IMR-90 (cell line): ENCODE results near the gene RFPL4A. TPM values are rescaled to one million over a fixed set of nuclear protein-coding genes. Genes with fewer than 3 reads are reported as not detected.

Experiments used
- ATAC-seq: fragments of 200-7000 bp; cut with Tn5 transposase; 2 replicates; pipeline ENCODE4 v1.9.1; 2020; ENCODE audit warnings: low read depth, mild to moderate bottlenecking, moderate library complexity
- BruUV-seq: library from RNA; stranded (reverse); fragments of 400-500 nt; replicated peaks from 2 replicates; lab custom pipeline; 2021; lab: Mats Ljungman, UMichigan
- CTCF ChIA-PET: fragments of 300-600 bp; formaldehyde crosslinking; extraction: SDS; loops from one replicate; lab custom pipeline; 2021; ENCODE audit warnings: antibody characterized with exemption; lab: Yijun Ruan, JAX
- POLR2A ChIA-PET: fragments of 300-600 bp; sonication (Branson Sonifier 250); formaldehyde crosslinking; loops from one replicate; lab custom pipeline; 2022; ENCODE audit warnings: antibody characterized with exemption; ENCODE audit not compliant: unreplicated experiment; lab: Charles Lee
- DNase-seq: peaks from one replicate; pipeline ENCODE4 v3.0.0; 2013
- H2AFZ ChIP-seq: replicated peaks from 2 replicates; pipeline ENCODE3; 2013; ENCODE audit warnings: low read length, mild to moderate bottlenecking; ENCODE audit not compliant: poor library complexity
- H2AK5ac ChIP-seq: 2 replicates; pipeline ENCODE4 v1.6.1; 2013; ENCODE audit warnings: low read depth, low read length, inconsistent platforms
- H2AK9ac ChIP-seq: replicated peaks from 2 replicates; pipeline ENCODE3; 2013; ENCODE audit warnings: mild to moderate bottlenecking, low read depth, low read length, moderate library complexity; ENCODE audit not compliant: poor library complexity
- H2BK120ac ChIP-seq: 2 replicates; pipeline ENCODE4 v1.6.1; 2013; ENCODE audit warnings: low read depth, low read length, inconsistent platforms
- H2BK15ac ChIP-seq: 3 replicates; pipeline ENCODE4 v1.6.1; 2013; ENCODE audit warnings: low read depth, low read length, inconsistent platforms
- H2BK20ac ChIP-seq: 2 replicates; pipeline ENCODE4 v1.6.1; 2013; ENCODE audit warnings: low read depth, mild to moderate bottlenecking, inconsistent platforms, low read length, moderate library complexity
- H2BK5ac ChIP-seq: 2 replicates; pipeline ENCODE4 v1.6.1; 2013; ENCODE audit warnings: mild to moderate bottlenecking, low read depth, low read length, inconsistent platforms; ENCODE audit not compliant: poor library complexity, severe bottlenecking
- H3K14ac ChIP-seq: replicated peaks from 2 replicates; pipeline ENCODE4 v1.6.1; 2013; ENCODE audit warnings: low read depth, low read length, inconsistent platforms
- H3K18ac ChIP-seq: 2 replicates; pipeline ENCODE4 v1.6.1; 2013; ENCODE audit warnings: low read depth, low read length, control low read depth
- H3K23ac ChIP-seq: 2 replicates; pipeline ENCODE4 v1.6.1; 2013; ENCODE audit warnings: low read depth, low read length, inconsistent platforms
- H3K27ac ChIP-seq: 2 replicates; pipeline ENCODE4 v1.5.1; 2013; ENCODE audit warnings: mild to moderate bottlenecking, control low read depth, low read length; ENCODE audit not compliant: insufficient read depth
- H3K27me3 ChIP-seq: 2 replicates; pipeline ENCODE4 v1.6.1; 2013; ENCODE audit warnings: low read length; ENCODE audit not compliant: control insufficient read depth, insufficient read depth
- H3K36me3 ChIP-seq: 2 replicates; pipeline ENCODE4 v1.6.1; 2013; ENCODE audit warnings: low read length, mixed read lengths; ENCODE audit not compliant: control insufficient read depth, insufficient read depth
- H3K4ac ChIP-seq: 2 replicates; pipeline ENCODE4 v1.6.1; 2013; ENCODE audit warnings: low read depth, low read length, inconsistent platforms
- H3K4me1 ChIP-seq: 2 replicates; pipeline ENCODE4 v1.6.1; 2013; ENCODE audit warnings: low read length, mixed read lengths; ENCODE audit not compliant: control insufficient read depth, insufficient read depth
- H3K4me2 ChIP-seq: 2 replicates; pipeline ENCODE4 v1.6.1; 2013; ENCODE audit warnings: low read depth, mild to moderate bottlenecking, control low read depth, low read length, moderate library complexity
- H3K4me3 ChIP-seq: 2 replicates; pipeline ENCODE4 v1.5.1; 2013; ENCODE audit warnings: low read depth, mild to moderate bottlenecking, control low read depth, low read length, moderate library complexity; ENCODE audit not compliant: insufficient read depth
- H3K56ac ChIP-seq: 2 replicates; pipeline ENCODE4 v1.6.1; 2013; ENCODE audit warnings: low read length, inconsistent platforms; ENCODE audit not compliant: insufficient read depth; ENCODE audit errors: extremely low read depth
- H3K79me1 ChIP-seq, 2 experiments: 2 replicates each; pipeline ENCODE4 v1.6.1; 2013; ENCODE audit warnings: low read length in 2 of 2, inconsistent platforms in 1 of 2, low read depth in 1 of 2
- H3K9ac ChIP-seq: 2 replicates; pipeline ENCODE4 v1.6.1; 2013; ENCODE audit warnings: low read depth, low read length, control low read depth
- H3K9me1 ChIP-seq: 2 replicates; pipeline ENCODE4 v1.6.1; 2013; ENCODE audit warnings: low read length, inconsistent platforms; ENCODE audit not compliant: insufficient read depth
- H3K9me3 ChIP-seq: 2 replicates; pipeline ENCODE4 v1.6.1; 2013; ENCODE audit warnings: low read length; ENCODE audit not compliant: control insufficient read depth, insufficient read depth
- H4K20me1 ChIP-seq: 2 replicates; pipeline ENCODE4 v1.6.1; 2013; ENCODE audit warnings: low read length, inconsistent platforms; ENCODE audit not compliant: insufficient read depth
- H4K5ac ChIP-seq: 2 replicates; pipeline ENCODE4 v1.6.1; 2013; ENCODE audit warnings: mild to moderate bottlenecking, low read depth, low read length, control low read depth
- H4K8ac ChIP-seq, 2 experiments: 2 replicates each; pipeline ENCODE4 v1.6.1; 2013; ENCODE audit warnings: low read depth in 2 of 2, low read length in 2 of 2, control low read depth in 1 of 2, inconsistent platforms in 1 of 2
- H4K91ac ChIP-seq: 2 replicates; pipeline ENCODE4 v1.6.1; 2013; ENCODE audit warnings: low read depth, low read length, inconsistent platforms; ENCODE audit not compliant: insufficient read depth
- CEBPB ChIP-seq: IDR thresholded peaks from 2 replicates; pipeline ENCODE4 v1.6.1; 2012; ENCODE audit warnings: low read depth, low read length, improper control_type of control experiment
- CHD1 ChIP-seq: IDR thresholded peaks from 2 replicates; pipeline ENCODE4 v1.6.1; 2012; ENCODE audit warnings: low read depth, low read length, improper control_type of control experiment
- ELK1 ChIP-seq: fragments of 150-350 bp; IDR thresholded peaks from 2 replicates; pipeline ENCODE4 v1.6.1; 2016; ENCODE audit warnings: low read depth, mild to moderate bottlenecking, low read length, moderate library complexity, borderline replicate concordance
- FOS ChIP-seq: fragments of 150-350 bp; IDR thresholded peaks from 2 replicates; pipeline ENCODE4 v1.6.1; 2016; ENCODE audit warnings: low read depth, low read length
- POLR2A ChIP-seq: IDR thresholded peaks from 2 replicates; pipeline ENCODE4 v1.6.1; 2012; ENCODE audit warnings: mild to moderate bottlenecking, low read depth, low read length
- SMC3 ChIP-seq: fragments of 150-350 bp; IDR thresholded peaks from 2 replicates; pipeline ENCODE4 v1.6.1; 2016; ENCODE audit warnings: low read depth, mild to moderate bottlenecking, antibody characterized with exemption, low read length, moderate library complexity
- WGBS, 2 experiments: methylation state at CpG; one replicate each; pipeline versions ENCODE4 v1.1.5 to v1.1.7; 2013; ENCODE audit warnings: missing lambda C conversion rate in 2 of 2; ENCODE audit not compliant: insufficient read length in 1 of 2; ENCODE audit errors: extremely low coverage in 2 of 2; 5-methylcytosine and 5-hydroxymethylcytosine counted together
- dilution Hi-C: fragments of 300-500 bp; cut with HindIII; formaldehyde crosslinking; loops from one replicate; pipeline ENCODE4 v1.14.3; 2018; ENCODE audit warnings: low sequenced_read_pairs; ENCODE audit not compliant: unreplicated experiment
- in situ Hi-C: fragments of 300-500 bp; cut with MboI; formaldehyde crosslinking; loops from 3 replicates; pipeline ENCODE4 v1.14.3; 2019; ENCODE audit warnings: low sequenced_read_pairs, inconsistent platforms, mixed read lengths
- intact Hi-C: fragments of 100-400 bp; cut with micrococcal nuclease; formaldehyde crosslinking; loops from 2 replicates; pipeline ENCODE4 v1.10.0; 2022
- polyA plus RNA-seq, 3 experiments: library from polyadenylated mRNA; depleted of rRNA; stranded (reverse); fragments of >200 nt; gene quantifications; 2 replicates each; pipeline ENCODE4 v1.2.3, GENCODE V29; 2012; ENCODE audit warnings: low replicate concordance in 1 of 3
- total RNA-seq: library from RNA; depleted of rRNA; stranded (reverse); fragments of >200 nt; gene quantifications from 2 replicates; pipeline ENCODE4 v1.2.3, GENCODE V29; 2012; rRNA removed

The RFPL4A gene
- total and polyA plus RNA-seq, 2 of the 4 experiments (the other 2 are of a cell fraction) = 0.07 TPM; not detected in 1

- CTCF ChIA-PET = no interaction called here
- no peak for ATAC-seq
- TF ChIP-seq SMC3 (no peak), POLR2A (no peak), ELK1 (no peak), CEBPB (no peak), FOS (no peak), CHD1 (no peak)
These were observed 53.6 kb downstream of the RFPL4A start for GRCh38 chr19:55812449-55812848.

More at GRCh38 chr19:55812449-55812848, 53.6 kb downstream of the RFPL4A start:
- Histone ChIP-seq H3K27ac (no peak overlapping the region), H4K8ac (no peak overlapping the region), H2AK5ac (no peak overlapping the region), H2AFZ (no peak overlapping the region), H3K14ac (no peak overlapping the region), H2BK20ac (no peak overlapping the region), H3K27me3 (no peaks in the 10 kb centered on the region), H2BK15ac (no peak overlapping the region), H3K9ac (no peak overlapping the region), H3K9me3 (peaks cover 16% of the 10 kb centered on the region), H3K79me1 (no peaks in the 10 kb centered on the region), H2AK9ac (no peak overlapping the region), H4K91ac (no peak overlapping the region), H3K4ac (no peak overlapping the region), H3K18ac (no peak overlapping the region), H3K4me1 (no peaks in the 10 kb centered on the region), H3K56ac (no peak overlapping the region), H3K23ac (no peak overlapping the region), H3K36me3 (no peaks in the 10 kb centered on the region), H2BK120ac (no peak overlapping the region), H3K4me2 (no peak overlapping the region), H2BK5ac (no peak overlapping the region), H3K9me1 (no peaks in the 10 kb centered on the region), H4K20me1 (no peaks in the 10 kb centered on the region), H3K4me3 (no peak overlapping the region), H4K5ac (no peak overlapping the region)
- dilution Hi-C loops = no loop called here
- DNase-seq = no peak
- in situ Hi-C loops = no loop called here
- POLR2A ChIA-PET = no interaction called here
- intact Hi-C loops = no loop called here
- BruUV-seq = no TSS peak
- WGBS, 2 experiments = 20% methylated on average over 1 of the region's 7 CpGs; no CpG with 5 or more reads in 1 of the 2 experiments

Other genes with a start within 250 kb of the RFPL4A start
- gene SBK2, start 222.0 kb upstream of the RFPL4A start, total RNA-seq = not detected in 2 replicates
- gene SBK2, start 222.0 kb upstream of the RFPL4A start, polyA plus RNA-seq (2012; rRNA removed) = 0.30 and 0.48 TPM in 2 replicates
- gene SBK3, start 213.6 kb upstream of the RFPL4A start, total RNA-seq = 0.18 TPM in 1 of 2 replicates, not detected in the other
- gene SBK3, start 213.6 kb upstream of the RFPL4A start, polyA plus RNA-seq (2012; rRNA removed) = 0.05 and 0.16 TPM in 2 replicates
- 0.54 and 0.83 TPM in 2 replicates for gene ZNF579, start 178.2 kb upstream of the RFPL4A start, total RNA-seq
- 9.0 and 10.7 TPM in 2 replicates for gene ZNF579, start 178.2 kb upstream of the RFPL4A start, polyA plus RNA-seq (2012; rRNA removed)
- 0.83 and 1.3 TPM in 2 replicates for gene FIZ1, start 159.6 kb upstream of the RFPL4A start, total RNA-seq
- gene FIZ1, start 159.6 kb upstream of the RFPL4A start, polyA plus RNA-seq (2012; rRNA removed) = 5.5 and 5.9 TPM in 2 replicates
- gene ZNF524, start 158.8 kb upstream of the RFPL4A start, total RNA-seq = 2.3 and 2.8 TPM in 2 replicates
- gene ZNF524, start 158.8 kb upstream of the RFPL4A start, polyA plus RNA-seq (2012; rRNA removed) = 6.6 and 8.0 TPM in 2 replicates
- under 0.01 TPM in 2 replicates for gene ZNF865, start 153.4 kb upstream of the RFPL4A start, total RNA-seq
- 4.6 and 6.3 TPM in 2 replicates for gene ZNF865, start 153.4 kb upstream of the RFPL4A start, polyA plus RNA-seq (2012; rRNA removed)
- gene ZNF784, start 134.5 kb upstream of the RFPL4A start, total RNA-seq = 2.5 TPM in 2 replicates
- gene ZNF784, start 134.5 kb upstream of the RFPL4A start, polyA plus RNA-seq (2012; rRNA removed) = 3.7 and 4.1 TPM in 2 replicates
- 1.4 and 1.7 TPM in 2 replicates for gene ZNF580, start 118.1 kb upstream of the RFPL4A start, total RNA-seq
- 36.9 and 44.4 TPM in 2 replicates for gene ZNF580, start 118.1 kb upstream of the RFPL4A start, polyA plus RNA-seq (2012; rRNA removed)
- 9.7 and 10.0 TPM in 2 replicates for gene ZNF581, start 115.4 kb upstream of the RFPL4A start, total RNA-seq
- gene ZNF581, start 115.4 kb upstream of the RFPL4A start, polyA plus RNA-seq (2012; rRNA removed) = 21.9 and 24.5 TPM in 2 replicates
- 2.2 and 2.3 TPM in 2 replicates for gene CCDC106, start 110.9 kb upstream of the RFPL4A start, total RNA-seq
- 13.6 and 15.0 TPM in 2 replicates for gene CCDC106, start 110.9 kb upstream of the RFPL4A start, polyA plus RNA-seq (2012; rRNA removed)
- 96.1 and 120 TPM in 2 replicates for gene U2AF2, start 104.1 kb upstream of the RFPL4A start, total RNA-seq
- 260 and 303 TPM in 2 replicates for gene U2AF2, start 104.1 kb upstream of the RFPL4A start, polyA plus RNA-seq (2012; rRNA removed)
- gene EPN1, start 83.9 kb upstream of the RFPL4A start, total RNA-seq = 19.0 and 21.9 TPM in 2 replicates
- 122 and 127 TPM in 2 replicates for gene EPN1, start 83.9 kb upstream of the RFPL4A start, polyA plus RNA-seq (2012; rRNA removed)
- gene NLRP9, start 20.7 kb upstream of the RFPL4A start, total RNA-seq = not detected in 2 replicates
- gene NLRP9, start 20.7 kb upstream of the RFPL4A start, polyA plus RNA-seq (2012; rRNA removed) = not detected in 2 replicates
- not detected in 2 replicates for gene RFPL4AL1, start 10.0 kb downstream of the RFPL4A start, total RNA-seq
- gene RFPL4AL1, start 10.0 kb downstream of the RFPL4A start, polyA plus RNA-seq (2012; rRNA removed) = not detected in 2 replicates
- gene NLRP11, start 72.9 kb downstream of the RFPL4A start, total RNA-seq = not detected in 2 replicates
- not detected in 2 replicates for gene NLRP11, start 72.9 kb downstream of the RFPL4A start, polyA plus RNA-seq (2012; rRNA removed)
- gene NLRP4, start 77.4 kb downstream of the RFPL4A start, total RNA-seq = not detected in 2 replicates
- not detected in 2 replicates for gene NLRP4, start 77.4 kb downstream of the RFPL4A start, polyA plus RNA-seq (2012; rRNA removed)
- not detected in 2 replicates for gene NLRP13, start 173.2 kb downstream of the RFPL4A start, total RNA-seq
- gene NLRP13, start 173.2 kb downstream of the RFPL4A start, polyA plus RNA-seq (2012; rRNA removed) = not detected in 2 replicates
- not detected in 2 replicates for gene NLRP8, start 188.7 kb downstream of the RFPL4A start, total RNA-seq
- gene NLRP8, start 188.7 kb downstream of the RFPL4A start, polyA plus RNA-seq (2012; rRNA removed) = not detected in 2 replicates
- not detected in 2 replicates for gene NLRP5, start 227.7 kb downstream of the RFPL4A start, total RNA-seq
- gene NLRP5, start 227.7 kb downstream of the RFPL4A start, polyA plus RNA-seq (2012; rRNA removed) = not detected in 2 replicates